HG02970 (cell line): ENCODE measurements around the gene EIF4E.
"Not testable (repeated sequence)": the region's sequence is repeated elsewhere in the genome, so short reads cannot be mapped to it uniquely, and the experiment has no call there.

ENCODE experiments used
- ATAC-seq: cut with Tn5 transposase; IDR thresholded peaks from one replicate; pipeline ENCODE4 v1.9.1; 2021; ENCODE audit warnings: mild to moderate bottlenecking, moderate library complexity, moderate number of reproducible peaks; ENCODE audit not compliant: unreplicated experiment, low FRiP score

Gene EIF4E

DNA sequence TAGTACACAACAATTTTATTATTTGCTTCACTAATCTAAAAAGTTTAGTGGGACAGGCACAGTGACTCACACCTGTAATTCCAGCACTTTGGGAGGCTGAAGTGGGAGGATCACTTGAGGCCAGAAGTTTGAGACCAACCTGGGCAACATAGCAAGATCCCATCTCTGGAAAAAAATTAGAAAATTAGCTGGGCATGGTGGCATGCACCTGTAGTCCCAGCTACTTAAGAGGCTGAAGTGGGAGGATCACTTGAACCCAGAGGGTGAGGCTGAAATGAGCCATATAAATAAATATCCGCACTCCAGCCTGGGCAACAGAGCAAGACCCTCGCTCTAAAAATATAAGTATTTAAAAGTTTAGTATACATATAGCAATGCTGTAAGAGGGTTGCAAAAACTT, 42.6 kb downstream of the EIF4E start:
- ATAC-seq: not testable (repeated sequence)

DNA sequence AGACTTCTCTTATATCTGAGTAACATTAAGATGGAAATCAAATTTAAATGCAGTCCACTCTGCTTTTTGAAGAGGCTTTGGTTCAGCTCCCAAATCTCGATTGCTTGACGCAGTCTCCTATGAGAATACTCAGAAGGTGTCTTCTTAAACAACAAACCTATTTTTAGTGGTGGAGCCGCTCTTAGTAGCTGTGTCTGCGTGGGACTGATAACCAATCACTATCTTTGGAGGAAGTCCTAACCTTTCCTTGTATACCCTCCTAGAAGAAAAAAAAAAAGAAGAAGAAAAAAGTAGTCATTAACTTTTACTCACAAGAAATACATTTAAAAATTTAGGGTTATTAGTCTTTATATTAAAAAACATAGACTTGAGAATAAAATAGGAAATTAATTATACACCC, 48.0 kb downstream of the EIF4E start:
- not testable (repeated sequence) for ATAC-seq

DNA sequence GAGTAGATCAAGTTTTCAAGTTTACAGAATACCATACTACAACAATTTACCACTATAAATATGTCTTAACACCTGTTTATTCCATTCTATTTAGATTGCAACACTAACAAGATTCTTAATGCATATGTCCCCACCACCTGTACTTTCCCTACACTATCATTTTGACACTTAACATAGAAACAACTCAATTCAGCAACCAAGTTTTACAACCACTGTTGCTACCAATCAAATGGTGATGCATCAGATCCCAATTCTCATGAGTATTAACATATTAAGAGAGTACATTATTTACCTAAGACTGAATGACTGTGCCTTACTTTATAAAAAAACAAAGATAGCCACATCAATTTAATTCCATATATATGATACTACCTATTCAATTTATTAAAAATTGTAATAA, 49.4 kb downstream of the EIF4E start:
- ATAC-seq: no peak

DNA sequence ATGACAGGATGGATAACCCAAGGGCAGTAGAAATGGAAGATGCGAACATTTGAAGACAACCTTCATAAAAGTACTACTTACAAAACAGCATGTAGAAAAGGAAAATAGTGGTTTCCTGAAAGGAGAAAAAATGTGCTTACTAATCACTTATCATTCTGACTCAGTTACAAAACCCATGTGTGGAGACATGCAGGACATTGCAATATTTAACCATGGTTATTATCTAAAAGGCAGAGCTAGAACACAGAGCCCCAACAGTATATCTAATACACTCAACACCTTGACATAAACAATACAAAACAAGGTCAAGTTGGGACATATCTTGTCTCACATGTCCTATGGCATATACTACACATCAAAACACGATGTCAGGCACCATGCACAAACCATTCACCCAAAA, 55.9 kb downstream of the EIF4E start:
- ATAC-seq: no peak

DNA sequence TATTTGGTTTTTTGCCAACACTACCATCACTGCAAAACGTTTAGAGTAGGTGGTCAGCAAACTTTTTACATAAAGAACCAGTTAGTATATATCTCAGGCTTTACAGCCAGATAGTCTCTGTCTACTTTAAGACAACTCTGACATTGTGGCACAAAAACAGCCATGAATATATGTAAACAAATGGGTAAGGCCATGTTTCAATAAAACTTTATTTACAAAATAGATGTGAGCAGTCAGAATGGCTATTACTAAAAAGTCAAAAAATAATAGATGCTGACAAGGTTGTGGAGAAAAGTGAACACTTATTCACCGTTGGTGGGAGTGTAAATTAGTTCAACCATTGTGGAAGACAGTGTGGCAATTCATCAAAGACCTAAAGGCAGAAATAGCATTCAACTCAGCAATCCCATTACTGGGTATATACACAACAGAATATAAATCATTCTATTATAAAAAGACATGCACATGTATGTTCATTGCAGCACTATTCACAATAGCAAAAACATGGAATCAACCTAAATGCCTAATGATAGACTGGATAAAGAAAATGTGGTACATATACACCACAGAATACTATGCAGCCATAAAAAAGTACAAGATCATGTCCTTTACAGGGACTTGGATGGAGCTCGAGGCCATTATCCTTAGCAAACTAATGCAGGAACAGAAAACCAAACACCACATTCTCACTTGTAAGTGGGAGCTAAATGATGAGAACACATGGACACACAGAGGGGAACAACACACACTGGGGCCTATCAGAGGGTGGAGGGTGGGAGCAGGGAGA, 56.6 kb downstream of the EIF4E start:
- ATAC-seq: not testable (repeated sequence)

DNA sequence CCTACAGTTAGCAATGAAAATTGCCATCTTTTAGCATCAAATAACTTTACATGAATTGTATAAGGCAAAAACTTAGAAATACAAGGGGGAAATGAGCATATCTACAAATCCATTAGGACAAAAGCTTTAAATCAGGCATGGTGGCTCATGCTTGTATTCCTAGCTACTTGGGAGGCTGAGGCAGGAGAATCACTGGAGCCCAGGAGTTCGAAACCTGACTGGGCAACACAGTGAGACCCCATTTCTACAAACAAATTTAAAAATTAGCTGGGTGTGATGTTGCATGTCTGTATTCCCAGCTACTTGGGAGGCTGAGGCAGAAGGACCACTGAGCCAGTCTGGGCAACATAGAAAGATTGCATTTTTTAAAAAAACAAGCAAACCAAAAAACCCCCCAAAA, 61.3 kb downstream of the EIF4E start:
- no peak for ATAC-seq

DNA sequence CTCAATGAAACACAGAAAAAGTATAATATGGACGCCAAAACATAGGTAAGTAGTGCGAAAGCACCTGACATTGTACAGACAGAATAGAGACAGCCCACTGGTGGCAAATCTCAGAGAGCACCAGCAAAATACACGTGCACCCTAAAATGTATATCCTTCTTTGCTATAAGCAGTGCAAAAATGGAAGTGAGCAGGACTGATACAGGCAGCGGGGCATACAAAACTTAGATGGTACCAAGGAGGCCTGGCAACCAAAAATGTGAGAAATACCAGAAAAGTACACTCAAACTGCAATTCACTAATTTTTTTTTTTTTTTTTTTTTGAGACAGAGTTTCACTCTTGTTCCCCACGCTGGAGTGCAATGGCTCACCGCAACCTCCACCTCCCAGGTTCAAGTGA, 63.9 kb downstream of the EIF4E start:
- ATAC-seq: no peak

DNA sequence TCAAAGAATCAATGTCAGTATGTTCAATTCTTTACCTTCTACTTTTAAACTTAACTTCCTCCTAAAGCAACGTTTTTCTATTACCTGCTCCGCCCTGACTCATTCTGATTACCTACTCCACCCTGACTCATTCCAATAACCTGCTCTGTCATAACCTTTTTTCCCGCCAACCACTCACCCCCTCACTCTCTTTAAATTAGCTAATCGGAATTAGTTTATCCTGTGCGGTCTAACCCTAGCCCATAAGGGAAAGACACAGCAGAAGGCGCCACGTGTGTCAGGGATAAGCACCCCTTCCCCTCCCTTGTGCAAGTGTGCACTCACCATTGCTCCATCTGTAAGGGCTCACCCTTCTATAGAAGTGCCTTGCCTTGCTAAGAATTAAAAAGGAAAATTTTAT, 64.4 kb downstream of the EIF4E start:
- no peak for ATAC-seq

DNA sequence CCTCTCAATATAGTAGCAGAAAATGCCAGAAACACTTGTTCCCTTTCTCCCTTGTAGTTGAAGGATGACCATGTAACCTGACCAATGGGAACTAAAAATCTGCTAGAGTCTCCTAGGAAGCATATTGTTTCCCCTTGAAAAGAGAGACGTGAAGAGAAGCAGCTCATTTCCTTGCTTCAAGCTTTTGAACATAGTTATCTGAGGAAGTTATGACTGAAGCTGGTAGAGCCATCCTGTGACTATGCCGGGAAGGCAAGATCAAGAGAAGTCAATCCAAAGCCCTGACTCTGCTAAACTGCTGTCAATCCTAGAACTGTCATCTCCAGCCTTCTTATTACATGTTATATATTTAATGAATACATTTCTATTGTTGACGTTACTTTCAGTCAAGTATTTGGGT, 66.6 kb downstream of the EIF4E start:
- ATAC-seq: no peak

DNA sequence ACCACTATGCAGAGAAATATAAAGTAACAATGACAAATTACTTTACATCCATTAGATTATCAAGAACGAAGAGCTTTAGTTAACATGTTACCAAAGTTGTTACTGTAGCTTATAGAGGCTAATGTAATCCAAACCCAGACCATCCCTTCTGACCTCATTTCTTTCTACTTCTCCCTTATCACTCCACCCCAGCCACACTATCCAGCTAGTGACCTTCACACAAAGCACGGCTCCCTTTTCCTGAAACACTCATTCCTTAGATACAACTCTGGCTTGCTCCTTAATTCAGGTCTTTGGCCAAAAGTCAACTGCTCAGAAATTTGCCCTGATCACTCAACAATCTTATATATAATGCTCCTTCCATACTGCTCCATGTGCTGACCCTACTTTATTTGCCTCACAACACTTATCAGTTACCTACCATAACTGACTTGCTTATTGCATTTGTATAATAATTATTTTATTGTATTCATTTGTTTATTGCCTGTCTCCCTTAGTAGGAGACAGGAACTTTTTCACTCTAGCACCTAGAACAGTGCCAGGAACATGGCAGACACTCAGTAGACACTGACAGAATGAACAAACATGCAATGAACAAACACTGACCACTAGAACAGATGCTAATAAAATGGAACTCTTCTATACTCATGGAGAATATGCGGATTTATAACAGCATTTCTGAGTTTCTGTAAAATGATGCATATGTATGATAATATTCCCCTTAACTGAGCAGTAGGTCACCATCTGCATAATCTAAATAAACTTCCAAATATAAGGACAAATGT, 67.6 kb downstream of the EIF4E start:
- ATAC-seq: no peak

DNA sequence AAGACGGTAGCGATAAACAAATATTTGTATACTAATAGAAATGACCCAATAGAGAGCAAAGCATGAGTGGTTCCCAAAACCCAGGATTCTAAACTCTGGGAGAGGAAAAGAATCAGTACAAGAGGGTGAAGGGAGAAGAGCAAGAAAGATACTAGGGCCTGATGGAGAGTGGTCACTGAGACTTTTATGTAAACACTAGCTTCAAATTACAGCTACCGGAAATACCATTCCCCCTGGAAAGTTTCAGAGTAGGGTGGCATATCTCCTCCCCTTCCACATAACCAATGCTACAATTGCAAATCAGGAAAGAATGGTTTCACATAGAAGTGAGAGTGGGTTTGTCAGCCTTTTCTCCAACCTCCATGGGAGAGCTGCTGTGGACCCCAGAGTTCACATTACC, 77.1 kb downstream of the EIF4E start:
- ATAC-seq: no peak

DNA sequence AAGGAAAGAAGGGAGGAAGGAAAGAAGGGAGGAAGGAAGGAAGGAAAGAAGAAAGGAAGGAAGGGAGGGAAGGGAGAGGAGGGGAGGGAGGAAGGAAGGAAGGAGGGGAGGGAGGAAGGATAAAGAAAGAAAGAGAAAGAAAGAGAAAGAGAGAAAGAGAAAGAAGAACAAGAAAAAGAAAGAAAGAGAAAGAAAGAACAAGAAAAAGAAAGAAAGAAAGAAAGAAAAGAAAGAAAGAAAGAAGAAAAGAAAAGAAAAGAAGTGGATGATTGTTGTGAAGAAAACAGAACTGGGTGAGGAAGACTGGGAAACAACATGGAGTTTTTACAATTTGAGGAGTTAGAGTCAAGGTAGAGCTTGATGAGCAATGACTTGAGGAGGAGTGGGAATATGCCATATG, 78.0 kb downstream of the EIF4E start:
- no peak for ATAC-seq

DNA sequence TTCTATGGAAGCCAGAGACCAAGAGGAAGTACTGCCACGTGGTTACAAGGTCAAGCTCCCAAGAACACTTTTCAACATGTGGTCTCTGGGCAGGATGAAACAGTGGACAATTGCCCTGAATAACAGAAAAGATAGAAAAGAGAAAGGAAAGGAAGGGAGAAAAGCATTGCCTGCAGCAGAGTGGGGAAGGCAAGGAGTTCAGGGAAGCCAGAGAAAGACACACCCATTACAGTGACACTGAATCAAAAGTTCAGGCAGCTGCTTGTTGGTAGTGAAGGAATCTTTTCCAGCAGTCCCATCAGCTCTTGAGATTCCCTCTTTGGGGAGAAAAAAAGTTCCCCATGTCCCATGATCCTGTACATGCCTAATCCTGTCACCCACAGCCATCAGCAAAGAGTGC, 80.5 kb downstream of the EIF4E start:
- no peak for ATAC-seq

DNA sequence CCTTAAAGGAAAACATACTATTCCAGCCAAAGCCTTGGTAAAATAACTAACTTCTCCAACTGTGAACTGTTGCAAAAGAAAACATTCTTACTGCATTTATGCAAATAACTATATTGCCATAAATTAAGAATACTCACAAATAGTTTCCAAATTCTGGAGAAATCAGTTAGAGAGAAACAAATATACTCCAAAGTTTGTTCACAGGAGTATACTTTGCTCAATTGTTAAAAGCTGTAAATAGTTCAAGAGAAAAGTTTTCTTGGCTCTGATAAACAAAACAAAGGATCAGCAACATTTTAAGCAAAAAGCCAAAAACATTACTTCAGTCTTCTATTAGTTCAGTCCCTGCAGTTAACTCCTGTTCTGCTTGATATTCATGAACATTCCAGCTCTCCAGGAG, 83.0 kb downstream of the EIF4E start:
- ATAC-seq: no peak

DNA sequence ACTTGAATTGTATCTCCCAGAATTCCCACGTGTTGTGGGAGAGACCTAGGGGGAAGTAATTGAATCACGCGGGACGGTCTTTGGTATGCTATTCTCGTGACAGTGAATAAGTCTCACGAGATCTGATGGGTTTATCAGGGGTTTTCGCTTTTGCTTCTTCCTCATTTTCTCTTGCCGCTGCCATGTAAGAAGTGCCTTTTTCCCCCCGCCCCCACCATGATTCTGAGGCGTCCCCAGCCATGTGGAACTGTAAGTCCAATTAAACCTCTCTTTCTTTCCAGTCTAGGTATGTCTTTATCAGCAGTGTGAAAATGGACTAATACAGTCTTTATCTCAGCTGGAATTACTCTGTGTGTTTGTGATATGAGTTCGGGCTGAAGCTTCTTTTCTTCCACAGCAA, 86.0 kb downstream of the EIF4E start:
- ATAC-seq: not testable (repeated sequence)

DNA sequence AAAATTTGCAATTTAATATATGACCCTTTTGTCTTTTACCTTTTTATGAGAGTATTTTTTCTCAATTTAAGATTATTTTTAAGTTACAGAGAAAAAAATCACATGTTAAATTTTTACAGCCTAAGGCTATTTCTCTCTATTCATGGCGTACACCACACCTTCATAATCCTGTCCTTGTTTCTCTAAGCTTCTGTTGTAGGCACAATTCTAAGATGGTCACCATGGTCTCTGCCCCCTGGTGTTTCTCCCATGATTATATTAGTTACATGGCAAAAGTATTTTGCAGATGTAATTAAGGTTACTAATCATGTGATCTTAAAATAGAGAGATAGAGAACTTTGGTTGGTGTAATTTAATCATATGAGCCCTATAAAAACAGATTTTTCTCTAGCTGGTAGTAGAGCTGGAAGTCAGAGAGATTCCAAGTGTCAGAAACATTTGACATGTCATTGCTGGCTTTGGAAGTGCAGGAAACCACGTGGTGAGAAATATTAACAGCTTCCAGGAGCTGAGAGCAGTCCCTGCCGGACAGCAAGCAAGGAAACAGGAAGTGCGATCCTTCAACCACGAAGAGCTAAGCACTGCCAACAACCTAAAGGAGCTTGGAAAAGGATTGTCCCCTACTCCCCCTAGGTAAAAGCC, 89.8 kb downstream of the EIF4E start:
- ATAC-seq: no peak

DNA sequence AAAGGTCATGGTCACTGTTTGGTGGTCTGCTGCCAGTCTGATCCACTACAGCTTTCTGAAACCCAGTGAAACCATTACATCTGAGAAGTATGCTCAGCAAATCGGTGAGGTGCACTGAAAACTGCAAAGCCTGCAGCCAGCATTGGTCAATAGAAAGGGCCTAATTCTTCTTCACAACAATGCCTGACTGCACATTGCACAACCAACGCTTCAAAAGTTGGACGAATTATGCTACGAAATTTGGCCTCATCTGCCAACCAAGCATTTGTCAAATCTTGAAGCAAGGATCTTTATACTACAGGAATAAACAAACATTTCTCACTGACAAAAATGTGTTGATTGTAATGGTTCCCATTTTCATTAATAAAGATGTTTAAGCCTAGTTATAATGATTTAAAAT, 90.4 kb downstream of the EIF4E start:
- no peak for ATAC-seq

DNA sequence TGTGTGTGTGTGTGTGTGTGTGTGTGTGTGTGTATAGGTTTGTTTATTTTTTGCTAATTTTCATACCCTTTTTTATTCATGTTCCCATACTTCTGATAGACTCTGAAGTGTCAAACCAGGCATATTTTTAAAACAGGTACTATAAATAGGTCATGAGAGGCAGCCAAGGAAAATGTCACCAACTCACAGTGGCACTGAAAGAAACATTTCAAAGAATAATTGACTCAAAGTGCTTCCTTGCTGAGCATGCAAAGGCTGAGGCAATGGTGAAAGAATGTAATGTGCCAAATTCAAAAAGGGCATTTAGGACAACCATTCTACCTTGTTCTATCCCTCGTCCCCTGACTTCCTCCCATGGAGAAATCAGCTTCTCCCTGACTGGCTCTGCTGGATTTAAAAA, 95.5 kb downstream of the EIF4E start:
- ATAC-seq: no peak

DNA sequence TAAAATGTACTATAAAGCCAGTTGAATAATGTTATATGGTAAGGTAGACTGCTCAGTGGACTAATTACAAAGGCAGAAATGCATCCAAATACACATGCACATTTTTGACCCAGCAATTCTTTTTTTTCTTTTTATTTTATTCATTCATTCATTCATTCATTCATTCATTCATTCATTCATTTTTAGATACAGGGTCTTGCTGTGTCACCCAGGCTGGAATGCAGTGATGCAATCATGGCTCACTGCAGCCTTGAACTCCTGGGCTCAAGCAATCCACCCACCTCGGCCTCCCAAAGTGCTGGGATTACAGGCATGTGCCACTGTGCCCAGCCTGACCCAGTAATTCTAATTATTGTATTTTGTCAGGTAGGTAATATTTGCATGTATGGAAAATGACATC, 97.9 kb downstream of the EIF4E start:
- ATAC-seq: not testable (repeated sequence)
